ENCODE results near the gene CCL3. TPM values are rescaled to one million over a fixed set of nuclear protein-coding genes. Genes with fewer than 3 reads are reported as not detected.

CCL3 gene
- total RNA-seq: 1 to 10 TPM; 8.3 TPM

DNA sequence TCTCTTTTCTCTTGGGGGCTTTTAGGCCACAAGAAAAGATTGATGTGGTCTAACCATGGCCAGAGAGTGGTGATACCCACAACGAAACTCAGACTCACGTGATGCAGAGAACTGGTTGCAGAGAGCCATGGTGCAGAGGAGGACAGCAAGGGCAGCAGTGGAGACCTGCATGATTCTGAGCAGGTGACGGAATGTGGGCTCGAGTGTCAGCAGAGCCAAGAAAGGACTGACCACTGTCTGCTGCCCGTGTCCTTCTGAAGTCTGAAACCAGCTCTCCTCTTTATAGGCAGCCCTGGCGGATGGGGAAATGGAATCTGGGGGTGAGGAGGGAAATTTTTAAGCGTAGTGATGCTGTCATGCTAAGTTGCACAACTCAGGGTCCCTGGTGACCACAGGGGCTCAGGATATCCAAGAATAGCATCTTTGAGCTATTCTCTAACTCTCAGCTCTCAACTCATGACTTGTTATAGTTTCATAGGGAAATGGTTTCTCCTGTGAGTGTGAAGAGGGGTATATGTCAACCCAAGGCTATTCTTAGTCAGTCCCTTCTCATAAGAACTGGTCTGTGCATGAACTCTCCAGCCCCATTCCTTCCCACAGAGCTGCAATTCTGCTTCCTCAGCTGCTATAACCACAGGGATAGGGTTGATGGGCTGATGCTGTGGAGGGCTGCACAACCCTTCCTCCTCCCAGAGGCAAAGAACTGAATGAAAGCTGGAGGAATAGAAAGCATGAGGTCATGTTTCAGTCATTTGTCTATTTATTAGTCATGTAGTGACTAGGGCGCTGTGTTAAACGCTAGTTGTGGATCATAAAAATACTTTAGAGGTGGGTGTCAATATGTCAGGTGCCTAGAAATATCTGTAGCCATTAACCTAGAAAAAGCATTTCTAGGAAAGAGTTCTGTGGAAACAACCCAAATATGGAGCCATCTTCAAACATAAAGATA, at the start of gene CCL3:
CCL3 (minus strand) TSS at position 256 of the 949 bp plus-strand sequence; CDS start at position 171, 85 bp downstream.
- Mint-ChIP-seq H3K9me3 (no peaks in the 10 kb centered on the region), H3K27ac (peak within 1 kb of the TSS; percentile 68), H3K27me3 (ENCODE audit: low read depth) (peaks cover 25% of the 10 kb centered on the region), H3K4me3 (no peak within 1 kb of the TSS), H3K36me3 (ENCODE audit: low read depth) (no peaks in the 10 kb centered on the region), H3K4me1 (ENCODE audit: low read depth) (peaks cover 23% of the 10 kb centered on the region)
- intact Hi-C loops (cut with micrococcal nuclease): loop anchor here (1.0 kb wide), 2 partner anchors 8 to 27 kb away; no protein-coding TSS in a partner anchor
- CTCF ChIA-PET: interaction anchor here (1.0 to 1.4 kb wide), 3 partner anchors 17 to 38 kb away, joined by 3 to 13 read pairs (median 3); no protein-coding TSS in a partner anchor
- peak; percentile 54 for DNase-seq

DNA sequence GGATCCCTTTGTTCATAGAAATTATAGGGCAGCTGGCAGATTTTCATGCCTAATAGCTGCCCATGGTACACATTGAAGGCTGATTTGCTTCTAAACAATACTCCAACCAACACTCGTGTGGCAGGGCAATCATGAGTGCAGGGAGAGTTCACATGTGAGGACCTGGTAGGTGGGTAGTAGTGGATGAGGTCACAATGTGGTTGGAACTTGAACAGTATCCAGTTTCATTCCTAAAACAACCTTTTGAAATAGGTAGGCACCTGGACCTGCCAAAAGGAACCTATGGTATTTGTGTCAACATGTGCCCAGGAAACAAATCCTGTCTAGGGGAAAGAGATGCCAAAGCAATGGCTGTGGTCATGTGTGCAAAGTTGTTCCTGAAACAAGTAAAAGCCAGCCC, 46.5 kb upstream of the CCL3 start:
- no peak overlapping the region for H3K27ac Mint-ChIP-seq
- H3K36me3 Mint-ChIP-seq (ENCODE audit: low read depth): no peaks in the 10 kb centered on the region
- H3K4me3 Mint-ChIP-seq: no peak overlapping the region
- intact Hi-C loops (cut with micrococcal nuclease): no loop called here
- H3K4me1 Mint-ChIP-seq (ENCODE audit: low read depth): no peaks in the 10 kb centered on the region
- peaks cover 22% of the 10 kb centered on the region for H3K27me3 Mint-ChIP-seq (ENCODE audit: low read depth)
- no peaks in the 10 kb centered on the region for H3K9me3 Mint-ChIP-seq
- DNase-seq: no peak
- CTCF ChIA-PET: interaction anchor here (0.7 to 6.9 kb wide), 2 partner anchors 11 to 433 kb away, joined by 3 to 42 read pairs; no protein-coding TSS in a partner anchor

- H3K9me3 Mint-ChIP-seq: no peaks in the 10 kb centered on the region
- no peak for DNase-seq
- no peak overlapping the region for H3K4me3 Mint-ChIP-seq
- H3K4me1 Mint-ChIP-seq (ENCODE audit: low read depth): no peaks in the 10 kb centered on the region
- H3K36me3 Mint-ChIP-seq (ENCODE audit: low read depth): no peaks in the 10 kb centered on the region
- H3K27me3 Mint-ChIP-seq (ENCODE audit: low read depth): peaks cover 22% of the 10 kb centered on the region
- H3K27ac Mint-ChIP-seq: no peak overlapping the region
- intact Hi-C loops (cut with micrococcal nuclease): no loop called here
- CTCF ChIA-PET: interaction anchor here (1.0 to 6.9 kb wide), 2 partner anchors 11 to 63 kb away, joined by 5 to 42 read pairs; no protein-coding TSS in a partner anchor
Observed at GRCh38 chr17:36136036-36136435, 46.1 kb upstream of the CCL3 start.

DNA sequence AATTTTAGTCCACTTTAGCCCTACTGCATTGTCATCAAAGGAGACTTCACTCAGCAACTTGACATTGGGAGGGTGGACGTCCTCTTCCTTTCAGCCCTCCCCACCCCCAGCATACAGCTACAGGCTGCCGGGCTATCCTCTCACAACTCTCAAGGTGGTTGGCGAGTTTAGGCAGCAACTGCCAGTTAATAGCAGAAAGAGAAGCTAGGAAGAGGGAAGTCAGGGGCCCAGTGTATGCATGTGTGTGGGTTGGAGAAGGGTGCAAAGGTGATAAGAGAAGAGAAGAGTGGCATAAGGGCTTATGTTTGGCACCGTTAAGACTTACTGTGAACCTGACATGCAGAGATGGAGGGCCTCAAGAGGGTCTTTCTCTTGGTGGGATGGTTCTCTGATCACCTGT, 45.5 kb upstream of the CCL3 start:
- CTCF ChIA-PET: interaction anchor here (1.0 to 6.9 kb wide), 2 partner anchors 12 to 63 kb away, joined by 5 to 42 read pairs; no protein-coding TSS in a partner anchor
- Mint-ChIP-seq H3K4me3 (no peak overlapping the region), H3K36me3 (ENCODE audit: low read depth) (no peaks in the 10 kb centered on the region), H3K27ac (no peak overlapping the region), H3K4me1 (ENCODE audit: low read depth) (no peaks in the 10 kb centered on the region), H3K27me3 (ENCODE audit: low read depth) (peaks cover 22% of the 10 kb centered on the region), H3K9me3 (no peaks in the 10 kb centered on the region)
- intact Hi-C loops (cut with micrococcal nuclease): no loop called here
- no peak for DNase-seq

GRCh38 chr17:36133602-36134236, 43.8 kb upstream of the CCL3 start:
- DNase-seq: no peak
- no peak overlapping the region for H3K27ac Mint-ChIP-seq
- no peak overlapping the region for H3K4me3 Mint-ChIP-seq
- intact Hi-C loops (cut with micrococcal nuclease): no loop called here
- CTCF ChIA-PET: interaction anchor here (0.9 to 6.9 kb wide), 4 partner anchors 9 to 164 kb away, joined by 3 to 42 read pairs (median 5); no protein-coding TSS in a partner anchor
- H3K9me3 Mint-ChIP-seq: no peaks in the 10 kb centered on the region
- H3K4me1 Mint-ChIP-seq (ENCODE audit: low read depth): no peaks in the 10 kb centered on the region
- H3K36me3 Mint-ChIP-seq (ENCODE audit: low read depth): no peaks in the 10 kb centered on the region
- H3K27me3 Mint-ChIP-seq (ENCODE audit: low read depth): peaks cover 37% of the 10 kb centered on the region

- CTCF ChIA-PET: interaction anchor here (0.9 to 6.9 kb wide), 3 partner anchors 8 to 156 kb away, joined by 3 to 42 read pairs (median 4); no protein-coding TSS in a partner anchor
- H3K36me3 Mint-ChIP-seq (ENCODE audit: low read depth): no peaks in the 10 kb centered on the region
- H3K27me3 Mint-ChIP-seq (ENCODE audit: low read depth): peaks cover 32% of the 10 kb centered on the region
- DNase-seq: no peak
- intact Hi-C loops (cut with micrococcal nuclease): no loop called here
- no peak overlapping the region for H3K4me3 Mint-ChIP-seq
- no peaks in the 10 kb centered on the region for H3K4me1 Mint-ChIP-seq (ENCODE audit: low read depth)
- no peak overlapping the region for H3K27ac Mint-ChIP-seq
- no peaks in the 10 kb centered on the region for H3K9me3 Mint-ChIP-seq
Observed at GRCh38 chr17:36132421-36132831, 42.5 kb upstream of the CCL3 start.

GRCh38 chr17:36131931-36132330, 42.0 kb upstream of the CCL3 start:
- Mint-ChIP-seq H3K4me1 (ENCODE audit: low read depth) (no peaks in the 10 kb centered on the region), H3K9me3 (no peaks in the 10 kb centered on the region), H3K4me3 (no peak overlapping the region), H3K27me3 (ENCODE audit: low read depth) (peaks cover 27% of the 10 kb centered on the region), H3K27ac (no peak overlapping the region), H3K36me3 (ENCODE audit: low read depth) (peaks cover under 1% of the 10 kb centered on the region)
- DNase-seq: no peak
- intact Hi-C loops (cut with micrococcal nuclease): no loop called here
- CTCF ChIA-PET: interaction anchor here (1.2 to 6.9 kb wide), 2 partner anchors 15 to 156 kb away, joined by 4 to 42 read pairs; no protein-coding TSS in a partner anchor

GRCh38 chr17:36131421-36131820, 41.5 kb upstream of the CCL3 start:
- no peak for DNase-seq
- Mint-ChIP-seq H3K4me3 (no peak overlapping the region), H3K36me3 (ENCODE audit: low read depth) (peaks cover 5% of the 10 kb centered on the region), H3K27me3 (ENCODE audit: low read depth) (peaks cover 26% of the 10 kb centered on the region), H3K4me1 (ENCODE audit: low read depth) (no peaks in the 10 kb centered on the region), H3K9me3 (peaks cover 3% of the 10 kb centered on the region), H3K27ac (no peak overlapping the region)
- CTCF ChIA-PET: interaction anchor here (0.6 to 6.9 kb wide), 2 partner anchors 16 to 239 kb away, joined by 4 to 42 read pairs; no protein-coding TSS in a partner anchor
- intact Hi-C loops (cut with micrococcal nuclease): no loop called here

DNA sequence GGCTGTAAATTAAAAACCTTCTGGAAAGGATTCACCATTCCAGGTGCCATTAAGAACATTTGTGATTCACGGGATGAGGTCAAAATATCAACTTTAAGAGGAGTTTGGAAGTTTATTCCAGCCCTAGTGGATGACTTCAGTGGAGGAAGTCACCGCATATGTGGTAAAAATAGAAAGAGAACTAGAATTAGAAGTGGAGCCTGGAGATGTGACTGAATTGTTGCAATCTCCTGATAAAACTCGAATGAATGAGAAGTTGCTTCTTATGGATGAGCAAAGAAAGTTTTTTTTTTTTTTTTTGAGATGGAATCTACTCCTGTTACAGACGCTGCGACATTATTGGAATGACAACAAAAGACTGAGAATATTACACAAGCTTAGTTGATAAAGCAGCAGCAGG, 40.4 kb upstream of the CCL3 start:
- H3K4me1 Mint-ChIP-seq (ENCODE audit: low read depth): no peaks in the 10 kb centered on the region
- no peak overlapping the region for H3K4me3 Mint-ChIP-seq
- peaks cover 9% of the 10 kb centered on the region for H3K36me3 Mint-ChIP-seq (ENCODE audit: low read depth)
- no peak overlapping the region for H3K27ac Mint-ChIP-seq
- intact Hi-C loops (cut with micrococcal nuclease): no loop called here
- DNase-seq: no peak
- CTCF ChIA-PET: interaction anchor here (0.9 to 1.3 kb wide), 2 partner anchors 19 to 161 kb away, joined by 3 to 4 read pairs; no protein-coding TSS in a partner anchor
- peaks cover 26% of the 10 kb centered on the region for H3K27me3 Mint-ChIP-seq (ENCODE audit: low read depth)
- peaks cover 13% of the 10 kb centered on the region for H3K9me3 Mint-ChIP-seq

DNA sequence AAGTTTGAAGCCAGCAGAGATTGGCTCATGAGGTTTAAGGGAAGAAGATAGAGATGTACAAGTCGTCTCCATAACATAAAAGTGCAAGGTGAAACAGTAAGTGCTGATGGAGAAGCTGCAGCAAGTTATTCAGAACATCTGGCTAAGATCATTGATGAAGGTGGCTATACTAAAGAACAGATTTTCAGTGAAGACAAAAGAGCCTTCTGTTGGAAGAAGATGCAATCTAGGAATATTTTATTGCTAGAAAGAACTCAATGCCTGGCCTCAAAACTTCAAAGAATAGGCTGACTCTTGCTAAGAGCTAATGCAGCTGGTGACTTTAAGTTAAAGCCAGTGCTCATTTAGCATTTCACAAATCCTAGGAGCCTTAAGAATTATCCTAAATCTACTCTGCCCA, 39.7 kb upstream of the CCL3 start:
- CTCF ChIA-PET: interaction anchor here (0.9 kb wide), 1 partner anchor 20 kb away, joined by 3 read pairs; no protein-coding TSS in a partner anchor
- intact Hi-C loops (cut with micrococcal nuclease): no loop called here
- H3K4me3 Mint-ChIP-seq: no peak overlapping the region

DNA sequence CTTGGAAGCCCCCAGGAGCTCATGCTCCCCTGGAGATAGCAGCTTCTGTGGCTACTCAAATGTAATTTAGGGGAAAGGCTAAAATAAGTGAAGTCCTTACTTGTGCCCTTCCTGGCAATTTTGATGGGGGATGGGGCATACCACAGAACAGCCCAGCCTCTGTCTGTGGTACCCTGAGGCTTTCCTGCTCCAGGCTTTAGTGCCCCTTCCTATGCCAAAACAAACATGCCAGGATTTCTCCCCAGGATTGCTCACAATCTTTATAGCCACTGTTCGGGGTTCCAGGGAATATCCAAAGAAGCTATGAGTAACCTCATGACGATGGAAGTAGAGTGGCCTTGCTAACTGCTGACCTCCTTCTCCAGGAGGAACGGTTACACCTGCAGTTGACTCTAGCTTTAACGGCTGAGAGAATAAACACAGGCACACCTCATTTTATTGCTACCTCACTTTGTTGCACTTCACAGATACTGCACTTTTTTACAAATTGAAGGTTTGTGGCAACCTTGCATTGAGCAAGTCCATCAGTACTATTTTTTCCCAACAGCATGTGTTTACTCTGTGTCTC, 38.6 kb upstream of the CCL3 start:
- CTCF ChIA-PET: interaction anchor here (1.1 to 1.2 kb wide), 2 partner anchors 20 to 38 kb away, joined by 3 read pairs; partner anchors contain the start of gene CCL3
- Mint-ChIP-seq H3K36me3 (ENCODE audit: low read depth) (peaks cover 9% of the 10 kb centered on the region), H3K9me3 (peaks cover 17% of the 10 kb centered on the region), H3K4me1 (ENCODE audit: low read depth) (no peaks in the 10 kb centered on the region), H3K4me3 (no peak overlapping the region), H3K27me3 (ENCODE audit: low read depth) (peaks cover 24% of the 10 kb centered on the region), H3K27ac (no peak overlapping the region)
- no peak for DNase-seq
- intact Hi-C loops (cut with micrococcal nuclease): no loop called here

More for the DNA sequence above, 39.7 kb upstream of the CCL3 start:
- peaks cover 9% of the 10 kb centered on the region for H3K36me3 Mint-ChIP-seq (ENCODE audit: low read depth)
- no peaks in the 10 kb centered on the region for H3K4me1 Mint-ChIP-seq (ENCODE audit: low read depth)
- H3K27me3 Mint-ChIP-seq (ENCODE audit: low read depth): peaks cover 23% of the 10 kb centered on the region
- no peak for DNase-seq
- H3K9me3 Mint-ChIP-seq: peaks cover 17% of the 10 kb centered on the region
- H3K27ac Mint-ChIP-seq: no peak overlapping the region
